SU-DHL-6 (cell line): Measurements from ENCODE around the gene EIF6.

Experiments used
- CTCF ChIP-seq: fragments of 200-600 bp; sonication (generic); IDR thresholded peaks from one replicate; pipeline ENCODE4 v1.5.1; 2017; ENCODE audit warnings: antibody characterized with exemption, mild to moderate bottlenecking, low read length, moderate library complexity; ENCODE audit not compliant: insufficient read depth, poor library complexity, severe bottlenecking
- EZH2phosphoT487 ChIP-seq: fragments of 200-600 bp; sonication (generic), shearing (Covaris generic); conservative IDR thresholded peaks from 2 replicates; pipeline ENCODE4 v1.6.1; 2018; ENCODE audit warnings: mild to moderate bottlenecking, antibody characterized with exemption, low read length, moderate library complexity, mixed read lengths

GRCh38 chr20:35297155-35297554 is 12.6 kb upstream of the EIF6 start:
- TF ChIP-seq CTCF (no peak), EZH2phosphoT487 (no peak)
